Stimulated activated CD8-positive, alpha-beta memory T cell treated with anti-CD3 and anti-CD28 coated beads, Interleukin-7, amount 100 ng/mL, for 1 hour (primary cell): ENCODE data around the gene SETMAR.
"Not testable (repeated sequence)": the region's sequence is repeated elsewhere in the genome, so short reads cannot be mapped to it uniquely, and the experiment has no call there.

Experiments used
- DNase-seq, 2 donors: peaks; one replicate each; pipeline ENCODE4 v3.0.0-alpha.2; 2020; ENCODE audit warnings: low read depth in 2 of 2

The SETMAR gene

DNA sequence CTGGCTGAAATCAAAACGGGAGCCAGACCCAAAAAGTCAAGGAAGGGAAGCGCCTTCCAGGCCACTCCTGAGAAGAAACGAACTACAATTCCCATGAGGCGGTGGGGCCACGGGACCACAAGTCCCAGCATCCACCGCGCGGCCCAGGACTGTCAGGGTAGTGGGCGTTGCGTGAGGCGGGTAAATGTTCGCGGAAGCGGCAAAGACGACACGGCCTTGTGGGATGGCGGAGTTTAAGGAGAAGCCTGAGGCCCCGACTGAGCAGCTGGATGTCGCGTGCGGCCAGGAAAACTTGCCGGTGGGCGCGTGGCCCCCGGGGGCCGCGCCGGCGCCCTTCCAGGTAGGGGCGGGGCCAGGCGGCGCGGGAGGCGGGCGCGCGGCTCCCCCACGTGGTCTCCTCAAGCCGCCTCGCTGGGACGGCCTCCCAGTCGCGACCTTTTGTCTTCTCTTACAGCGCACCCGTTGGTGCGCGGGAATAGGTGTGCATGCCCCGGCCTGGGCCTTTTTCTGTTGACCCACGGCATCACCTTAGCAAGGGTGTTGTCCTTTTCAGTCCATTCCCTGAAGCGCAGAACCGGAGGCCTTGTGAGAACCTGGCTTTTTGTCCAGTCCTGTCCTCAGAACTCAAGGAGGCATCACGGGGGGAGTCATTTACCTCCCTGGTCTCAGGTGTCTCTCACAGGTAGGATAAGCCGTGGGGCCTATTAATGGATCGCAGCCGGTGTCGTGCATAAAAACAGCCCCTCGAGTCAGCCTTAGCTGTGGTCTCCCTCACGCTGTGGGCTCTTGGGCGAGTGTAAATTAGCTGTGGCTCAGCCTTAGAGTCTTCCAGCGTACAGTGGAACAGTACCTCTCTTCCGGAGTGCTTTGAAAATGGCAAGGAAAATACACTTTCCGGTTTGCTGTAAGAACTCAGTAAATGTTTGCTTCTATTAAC is at the start of gene SETMAR:
Gene SETMAR (plus strand): TSS at position 183 of the 937 bp plus-strand sequence. CDS start 2 bp downstream, at position 185.
- peak; percentile 58 to 63 for DNase-seq

DNA sequence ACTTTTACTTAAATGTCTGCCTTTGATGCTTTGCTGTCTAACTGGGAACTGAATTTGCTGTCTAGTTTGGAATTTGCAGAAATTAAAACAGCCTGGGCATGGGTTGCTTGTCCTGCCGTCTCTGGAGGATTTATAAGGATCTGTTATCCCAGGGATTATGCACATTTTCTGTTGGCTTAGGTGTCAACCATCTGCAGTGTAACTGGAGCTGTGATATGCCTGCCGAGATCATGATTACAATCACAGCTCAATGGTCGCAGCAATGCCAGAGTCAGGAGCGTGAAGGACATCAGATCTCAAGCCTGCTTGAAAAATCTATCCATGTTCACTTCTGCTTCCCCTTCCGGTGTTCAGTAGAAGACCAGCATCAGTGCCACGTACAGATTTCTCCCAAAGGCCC is 41.8 kb upstream of the SETMAR start:
- DNase-seq: no peak

DNA sequence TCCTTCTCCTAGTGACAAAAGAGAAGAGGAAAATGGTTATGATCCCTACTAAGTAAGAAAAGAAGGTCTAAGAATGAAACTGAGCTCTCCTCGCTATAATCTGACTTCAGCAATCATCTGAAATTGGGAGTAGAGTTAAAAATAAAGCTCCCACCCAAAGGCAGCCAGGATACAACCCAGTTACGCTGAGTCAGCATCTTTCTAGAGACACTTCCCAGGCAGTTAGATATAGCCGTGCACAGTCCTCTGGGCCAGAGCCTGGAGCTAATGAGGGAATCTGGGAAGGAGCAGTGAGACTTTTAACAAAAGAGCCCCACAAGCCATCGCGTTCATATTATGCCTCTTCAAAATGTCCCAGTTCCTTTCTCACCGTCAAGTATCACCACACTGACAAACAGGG is 39.1 kb upstream of the SETMAR start:
- DNase-seq: no peak

GRCh38 chr3:4270720-4271119 is 32.4 kb upstream of the SETMAR start:
- no peak for DNase-seq

- no peak for DNase-seq
Measured at GRCh38 chr3:4271834-4272233, 31.3 kb upstream of the SETMAR start.

- DNase-seq: no peak
Measured at GRCh38 chr3:4279516-4280105, 23.6 kb upstream of the SETMAR start.

GRCh38 chr3:4281991-4282390 is 21.2 kb upstream of the SETMAR start:
- DNase-seq: no peak

DNA sequence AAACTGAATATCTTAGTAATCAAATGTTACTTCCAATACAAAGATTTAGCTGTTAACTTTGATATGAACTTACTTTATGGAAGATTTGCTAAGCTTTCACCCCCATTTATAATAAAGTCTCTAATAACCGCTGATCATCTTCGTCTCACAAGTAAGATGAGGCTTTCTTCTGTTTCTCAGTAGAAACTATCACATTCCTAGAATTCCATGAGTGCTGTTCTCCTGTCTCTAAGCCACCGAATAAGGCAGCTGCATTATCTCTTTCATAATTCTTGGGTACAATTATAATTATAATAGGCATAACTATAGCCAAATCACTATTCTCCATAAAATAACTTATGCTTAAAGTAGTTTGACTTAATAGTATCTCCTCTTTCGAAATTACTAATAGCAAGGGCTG is 18.3 kb upstream of the SETMAR start:
- no peak for DNase-seq

- DNase-seq: no peak
Measured at GRCh38 chr3:4289044-4289443, 14.1 kb upstream of the SETMAR start.

DNA sequence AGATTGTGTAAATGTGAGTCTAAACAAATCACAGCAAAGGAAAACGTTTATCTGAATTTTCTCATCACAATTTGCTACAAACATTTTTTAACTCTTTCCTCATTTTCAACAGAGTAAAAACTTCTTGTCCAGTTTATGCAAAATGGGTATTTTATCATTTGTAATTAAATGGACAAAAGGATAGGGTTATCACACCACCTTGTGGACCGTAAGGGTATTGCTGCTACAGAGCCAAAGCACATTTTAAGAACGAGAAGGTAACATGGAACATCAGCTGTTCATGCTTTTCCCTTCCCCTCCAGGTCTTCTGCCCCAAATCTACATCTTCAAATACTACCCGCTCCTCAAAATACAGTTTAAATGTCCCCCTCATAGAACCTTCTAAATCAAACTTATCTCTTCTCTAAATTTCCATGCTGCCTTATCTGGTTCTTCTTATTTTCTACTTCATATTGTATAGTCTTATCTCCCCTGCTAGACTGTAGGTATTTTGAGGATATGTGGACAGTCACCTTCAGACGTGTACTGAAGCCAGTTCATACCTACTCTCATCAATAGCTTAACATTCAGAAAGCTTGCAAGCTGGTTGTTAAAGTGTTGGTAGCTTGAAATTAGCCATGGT is 12.8 kb upstream of the SETMAR start:
- DNase-seq: peak in 1 of 2 donors; percentile 7

GRCh38 chr3:4292301-4292700 is 10.9 kb upstream of the SETMAR start:
- no peak for DNase-seq

GRCh38 chr3:4294616-4295327 is 8.4 kb upstream of the SETMAR start:
- DNase-seq: no peak

DNA sequence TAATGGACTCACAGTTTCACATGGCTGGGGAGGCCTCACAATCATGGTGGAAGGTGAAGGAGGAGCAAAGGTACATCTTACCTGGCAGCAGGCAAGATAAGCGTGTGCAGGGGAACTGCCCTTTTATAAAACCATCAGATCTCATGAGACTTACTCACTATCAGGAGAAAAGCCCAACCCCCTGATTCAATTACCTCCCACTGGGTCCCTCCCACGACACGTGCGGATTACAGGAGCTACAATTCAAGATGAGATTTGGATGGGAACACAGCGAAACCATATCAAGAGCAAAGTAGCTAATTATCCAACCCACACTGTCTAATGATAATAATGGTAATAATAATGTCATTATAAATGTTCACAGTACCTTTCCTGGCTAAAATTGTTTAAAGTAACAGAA is 6.7 kb upstream of the SETMAR start:
- DNase-seq: not testable (repeated sequence)

DNA sequence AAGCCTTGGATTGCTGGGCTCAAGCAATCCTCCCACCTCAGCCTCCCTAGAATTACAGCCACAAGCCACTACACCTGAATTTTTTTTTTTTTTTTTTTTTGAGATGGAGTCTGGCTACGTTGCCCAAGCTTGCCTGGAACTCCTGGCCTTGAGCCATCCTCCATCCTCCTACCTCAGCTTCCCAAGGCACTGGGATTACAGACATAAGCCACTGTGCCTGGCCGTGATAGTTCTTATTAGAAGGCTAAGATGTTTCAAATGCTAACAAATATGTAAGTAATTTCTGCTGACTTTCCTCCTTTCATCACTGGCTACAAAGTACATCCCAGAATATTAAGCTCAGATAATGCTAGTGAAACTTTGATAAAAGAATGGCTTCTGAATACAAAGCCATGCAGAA is 5.7 kb upstream of the SETMAR start:
- DNase-seq: no peak

DNA sequence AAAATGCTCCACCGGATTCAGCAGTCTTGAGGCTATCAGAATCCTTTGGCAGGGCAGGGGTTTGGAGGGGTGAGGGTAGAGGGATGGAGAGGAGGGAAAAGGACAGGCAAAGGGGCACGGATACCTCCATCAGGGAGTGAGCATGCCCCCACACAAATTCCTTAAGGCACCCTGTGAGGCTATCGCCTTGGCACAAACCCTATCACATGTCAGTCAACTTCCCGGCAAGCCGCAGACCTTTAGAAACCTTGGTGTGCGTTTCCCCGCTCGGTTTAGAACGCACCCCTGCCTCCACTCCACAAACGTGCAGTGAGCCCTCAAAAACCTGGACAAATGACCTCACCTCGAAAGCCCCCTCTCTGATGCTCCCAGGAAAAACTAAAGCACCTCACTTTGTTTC is 422 bp upstream of the SETMAR start:
- no peak for DNase-seq

GRCh38 chr3:4305210-4305609 is 2.0 kb downstream of the SETMAR start:
- not testable (repeated sequence) for DNase-seq

GRCh38 chr3:4306091-4306490 is 2.9 kb downstream of the SETMAR start:
- no peak for DNase-seq

DNA sequence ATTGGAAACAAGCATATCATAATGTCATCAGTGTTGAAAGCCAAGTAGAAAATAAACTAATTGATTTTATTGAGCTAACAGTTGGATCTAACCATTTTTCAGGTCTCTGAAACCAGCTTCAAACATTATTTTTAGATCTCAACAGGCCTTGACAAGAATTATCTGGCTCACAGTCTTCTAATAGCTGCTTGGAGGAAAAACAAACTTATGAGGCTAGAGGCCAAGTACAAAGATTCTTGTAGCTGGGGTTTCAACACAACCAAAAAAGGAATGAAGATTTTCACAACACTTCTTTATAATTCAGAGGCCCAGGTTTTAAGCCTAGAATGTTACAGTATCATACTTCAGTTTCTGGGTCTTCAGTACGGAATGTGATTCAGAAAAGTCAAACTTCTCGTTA is 3.7 kb downstream of the SETMAR start:
- no peak for DNase-seq

DNA sequence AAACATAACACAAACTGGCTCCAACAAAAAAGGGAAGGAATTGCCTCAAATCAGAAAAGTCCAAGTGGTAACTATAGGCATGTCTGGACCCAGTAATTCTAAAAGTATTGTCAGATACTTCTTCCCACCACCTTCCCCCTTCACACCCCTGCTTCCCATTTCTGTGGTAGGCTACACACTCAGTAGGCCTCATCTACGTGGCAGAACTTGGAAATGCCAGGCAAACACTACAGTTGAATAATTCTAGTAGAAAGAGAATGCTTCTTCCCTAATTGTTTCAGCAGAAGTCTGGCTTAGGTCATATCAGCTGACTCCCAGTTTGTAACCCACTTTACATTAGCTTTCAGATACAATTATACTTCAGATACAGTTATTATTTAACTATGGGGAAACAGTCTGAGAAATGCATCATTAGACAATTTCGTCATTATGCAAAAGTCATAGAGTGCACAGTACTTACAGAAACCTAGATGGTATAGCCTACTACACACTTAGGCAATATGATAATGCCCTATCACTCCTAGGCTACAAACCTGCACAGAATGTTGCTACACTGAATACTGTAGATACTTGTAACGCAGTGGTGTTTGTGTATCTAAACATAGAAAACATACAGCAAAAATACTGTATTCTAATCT is 6.4 kb downstream of the SETMAR start:
- no peak for DNase-seq

DNA sequence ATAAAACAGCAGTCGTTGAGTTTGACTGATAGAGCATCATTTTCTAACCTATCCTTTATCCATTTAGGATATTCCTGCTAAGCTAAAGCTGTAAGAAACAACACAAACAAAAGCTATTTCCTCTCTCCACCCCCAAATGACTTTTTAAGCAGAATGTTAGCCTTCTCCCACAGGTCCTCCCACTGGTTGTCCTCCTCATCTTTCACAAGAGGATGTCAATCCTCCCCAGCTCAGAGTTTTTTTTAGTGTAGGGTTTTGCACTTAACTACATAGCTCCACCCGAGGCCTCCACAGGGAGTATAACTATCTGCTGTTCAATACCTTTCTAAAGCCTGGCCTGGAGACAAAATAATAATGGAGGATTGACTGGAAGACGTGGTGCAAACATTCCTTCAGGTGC is 7.8 kb downstream of the SETMAR start:
- no peak for DNase-seq

- no peak for DNase-seq
Measured at GRCh38 chr3:4311496-4311895, 8.3 kb downstream of the SETMAR start.
